Measurements from ENCODE around the gene METTL23. TPM values are rescaled to one million over a fixed set of nuclear protein-coding genes. Genes with fewer than 3 reads are reported as not detected.

Gene METTL23
- total RNA-seq, 1 experiment from 2014 or later = 40.5 TPM

DNA sequence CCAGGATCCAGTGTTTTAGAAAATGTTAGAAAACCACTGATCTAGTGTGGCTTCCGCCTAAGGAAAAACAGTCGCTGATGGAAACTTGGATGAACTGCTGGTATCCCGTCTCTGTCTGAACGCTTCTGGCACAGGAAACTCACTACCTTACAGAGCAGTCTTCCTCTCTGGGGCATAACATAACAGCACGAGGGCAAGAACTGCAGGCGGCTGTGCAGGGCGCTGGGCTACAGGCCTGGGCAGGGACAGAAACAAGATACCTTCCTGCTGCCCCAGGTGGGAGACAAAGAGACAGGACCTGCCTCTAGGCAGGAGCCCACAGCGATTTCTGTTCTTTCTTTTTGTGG is 26.4 kb upstream of the METTL23 start:
- Histone ChIP-seq H3K79me2 (ENCODE audit: low read depth) (no peaks in the 10 kb centered on the region), H2AFZ (no peak overlapping the region), H3K4me3 (no peak overlapping the region), H3K9me3 (ENCODE audit: insufficient read depth, low read depth) (no peaks in the 10 kb centered on the region), H3K4me1 (replicated peaks; ENCODE audit: insufficient read depth) (no peaks in the 10 kb centered on the region), H4K20me1 (ENCODE audit: insufficient read depth) (no peaks in the 10 kb centered on the region), H3F3A (ENCODE audit: insufficient read depth, low read depth) (no peaks in the 10 kb centered on the region), H3K9me2 (ENCODE audit: insufficient read depth) (no peaks in the 10 kb centered on the region), H3K27ac (no peak overlapping the region), H3K36me3 (ENCODE audit: low read depth) (no peaks in the 10 kb centered on the region), H3K4me2 (no peak overlapping the region), H3K27me3 (ENCODE audit: insufficient read depth, low read depth) (no peaks in the 10 kb centered on the region)
- intact Hi-C loops (cut with micrococcal nuclease; ENCODE audit: unreplicated experiment) = no loop called here
- ChIA-PET POLR2A (ENCODE audit: unreplicated experiment) (no interaction called here), CTCF (no interaction called here)
- no TSS peak for BruUV-seq (replicated peaks)
- no peak for DNase-seq
- no peak for TF ChIP-seq EZH2 (IDR thresholded peaks at IDR 0.05; ENCODE audit: low read depth)
- TF ChIP-seq, protein P1, sequence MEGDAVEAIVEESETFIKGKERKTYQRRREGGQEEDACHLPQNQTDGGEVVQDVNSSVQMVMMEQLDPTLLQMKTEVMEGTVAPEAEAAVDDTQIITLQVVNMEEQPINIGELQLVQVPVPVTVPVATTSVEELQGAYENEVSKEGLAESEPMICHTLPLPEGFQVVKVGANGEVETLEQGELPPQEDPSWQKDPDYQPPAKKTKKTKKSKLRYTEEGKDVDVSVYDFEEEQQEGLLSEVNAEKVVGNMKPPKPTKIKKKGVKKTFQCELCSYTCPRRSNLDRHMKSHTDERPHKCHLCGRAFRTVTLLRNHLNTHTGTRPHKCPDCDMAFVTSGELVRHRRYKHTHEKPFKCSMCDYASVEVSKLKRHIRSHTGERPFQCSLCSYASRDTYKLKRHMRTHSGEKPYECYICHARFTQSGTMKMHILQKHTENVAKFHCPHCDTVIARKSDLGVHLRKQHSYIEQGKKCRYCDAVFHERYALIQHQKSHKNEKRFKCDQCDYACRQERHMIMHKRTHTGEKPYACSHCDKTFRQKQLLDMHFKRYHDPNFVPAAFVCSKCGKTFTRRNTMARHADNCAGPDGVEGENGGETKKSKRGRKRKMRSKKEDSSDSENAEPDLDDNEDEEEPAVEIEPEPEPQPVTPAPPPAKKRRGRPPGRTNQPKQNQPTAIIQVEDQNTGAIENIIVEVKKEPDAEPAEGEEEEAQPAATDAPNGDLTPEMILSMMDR (conservative IDR thresholded peaks at IDR 0.05) = no peak

DNA sequence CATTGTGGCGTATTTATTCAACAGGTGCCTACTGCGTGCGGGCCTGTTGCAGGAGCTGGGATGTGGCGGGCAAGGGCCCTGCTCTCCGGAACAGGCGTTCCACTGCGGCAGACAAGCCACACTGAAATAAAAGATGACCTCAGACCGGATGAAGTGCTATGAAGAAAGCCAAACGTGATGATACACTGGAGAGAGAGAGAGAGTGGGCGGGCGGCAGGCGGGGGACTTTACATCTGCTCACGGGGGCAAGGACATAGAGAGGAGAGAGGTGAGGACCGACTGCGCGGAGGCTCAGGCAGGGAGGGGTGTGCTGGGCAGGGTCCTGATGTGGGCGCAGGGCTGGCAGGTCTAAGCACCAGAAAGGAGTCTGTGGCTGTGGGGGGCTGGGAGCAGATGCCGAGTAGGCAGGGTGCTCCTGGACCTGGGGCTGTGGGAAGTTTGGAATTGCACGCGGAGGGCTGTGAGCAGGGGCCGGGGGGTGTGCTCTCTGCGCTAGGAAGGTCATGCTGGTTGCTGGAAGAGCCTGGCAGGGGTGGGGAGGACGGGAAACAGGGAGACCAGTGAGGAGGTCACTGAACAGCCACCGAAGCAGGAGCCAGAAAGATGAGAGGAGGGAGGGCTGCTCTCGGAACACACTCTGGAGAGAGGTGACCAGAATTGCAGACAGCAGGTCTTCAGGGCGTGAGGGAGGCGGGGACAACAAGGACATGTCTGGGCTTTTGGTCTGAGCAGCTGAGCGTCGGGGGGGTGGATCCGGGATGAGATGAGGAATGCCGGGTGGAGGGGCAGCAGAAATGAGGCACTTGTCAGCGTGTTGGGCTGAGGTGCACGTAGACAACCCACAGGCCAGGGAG is 25.8 kb upstream of the METTL23 start:
- H3K9me3 ChIP-seq (ENCODE audit: insufficient read depth, low read depth) = no peaks in the 10 kb centered on the region
- no peak overlapping the region for H2AFZ ChIP-seq
- BruUV-seq (replicated peaks) = no TSS peak
- TF ChIP-seq, protein P1 (conservative IDR thresholded peaks at IDR 0.05) = no peak
- no peak for TF ChIP-seq EZH2 (IDR thresholded peaks at IDR 0.05; ENCODE audit: low read depth)
- no peaks in the 10 kb centered on the region for H3K36me3 ChIP-seq (ENCODE audit: low read depth)
- H4K20me1 ChIP-seq (ENCODE audit: insufficient read depth) = no peaks in the 10 kb centered on the region
- no peaks in the 10 kb centered on the region for H3K27me3 ChIP-seq (ENCODE audit: insufficient read depth, low read depth)
- no peak overlapping the region for H3K4me2 ChIP-seq
- DNase-seq = no peak
- no peak overlapping the region for H3K27ac ChIP-seq
- CTCF ChIA-PET = no interaction called here
- H3K4me3 ChIP-seq = no peak overlapping the region
- no peaks in the 10 kb centered on the region for H3K79me2 ChIP-seq (ENCODE audit: low read depth)
- intact Hi-C loops (cut with micrococcal nuclease; ENCODE audit: unreplicated experiment) = no loop called here
- POLR2A ChIA-PET (ENCODE audit: unreplicated experiment) = no interaction called here
- H3F3A ChIP-seq (ENCODE audit: insufficient read depth, low read depth) = no peaks in the 10 kb centered on the region
- no peaks in the 10 kb centered on the region for H3K9me2 ChIP-seq (ENCODE audit: insufficient read depth)
- no peaks in the 10 kb centered on the region for H3K4me1 ChIP-seq (replicated peaks; ENCODE audit: insufficient read depth)

DNA sequence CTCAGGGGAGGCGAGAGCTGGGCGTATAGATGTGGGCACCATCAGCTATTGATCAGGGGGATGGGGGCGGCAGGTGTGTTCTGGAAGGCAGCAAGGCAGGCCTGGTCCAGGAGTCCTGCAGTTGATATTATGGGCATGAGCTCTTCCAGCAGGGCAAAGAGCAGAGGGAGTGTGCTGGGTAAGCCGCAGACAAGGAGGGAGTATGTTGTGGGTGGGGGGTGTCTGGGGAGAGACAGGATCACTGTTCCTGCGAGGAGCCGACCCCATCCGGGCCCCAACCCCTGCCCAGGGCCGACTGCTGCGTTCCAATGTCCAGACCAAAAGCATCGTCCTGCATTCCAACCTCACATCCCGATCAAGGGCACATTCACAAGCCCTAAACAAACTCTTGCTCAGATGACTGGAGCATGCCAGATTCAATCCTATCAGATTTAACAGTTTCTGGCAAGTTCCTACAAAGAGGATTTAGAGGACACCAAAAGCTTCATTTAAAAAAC is 25.1 kb upstream of the METTL23 start:
- TF ChIP-seq EZH2 (IDR thresholded peaks at IDR 0.05; ENCODE audit: low read depth) = no peak
- TF ChIP-seq, protein P1 (conservative IDR thresholded peaks at IDR 0.05) = no peak
- no peaks in the 10 kb centered on the region for H3K27me3 ChIP-seq (ENCODE audit: insufficient read depth, low read depth)
- ChIA-PET CTCF (no interaction called here), POLR2A (ENCODE audit: unreplicated experiment) (no interaction called here)
- H4K20me1 ChIP-seq (ENCODE audit: insufficient read depth) = no peaks in the 10 kb centered on the region
- intact Hi-C loops (cut with micrococcal nuclease; ENCODE audit: unreplicated experiment) = no loop called here
- BruUV-seq (replicated peaks) = no TSS peak
- no peak overlapping the region for H3K4me3 ChIP-seq
- no peaks in the 10 kb centered on the region for H3K79me2 ChIP-seq (ENCODE audit: low read depth)
- H3K9me2 ChIP-seq (ENCODE audit: insufficient read depth) = no peaks in the 10 kb centered on the region
- H3K4me2 ChIP-seq = no peak overlapping the region
- no peak overlapping the region for H3K27ac ChIP-seq
- H3K9me3 ChIP-seq (ENCODE audit: insufficient read depth, low read depth) = no peaks in the 10 kb centered on the region
- no peaks in the 10 kb centered on the region for H3F3A ChIP-seq (ENCODE audit: insufficient read depth, low read depth)
- no peaks in the 10 kb centered on the region for H3K4me1 ChIP-seq (replicated peaks; ENCODE audit: insufficient read depth)
- H2AFZ ChIP-seq = no peak overlapping the region
- H3K36me3 ChIP-seq (ENCODE audit: low read depth) = no peaks in the 10 kb centered on the region
- DNase-seq = no peak

Measured in PC-9 (cell line).